GM12878 (cell line): Measurements from ENCODE around the gene KIF6. TPM values are rescaled to one million over a fixed set of nuclear protein-coding genes. Genes with fewer than 3 reads are reported as not detected.

Source experiments
- ATAC-seq: fragments of 200-7000 bp; cut with Tn5 transposase; 3 replicates; pipeline ENCODE4 v1.9.1; 2020; ENCODE audit warnings: mild to moderate bottlenecking, moderate library complexity
- BruUV-seq: library from RNA; stranded (reverse); fragments of 400-500 nt; replicated peaks from 2 replicates; lab custom pipeline; 2021; lab: Mats Ljungman, UMichigan
- CTCF ChIA-PET: fragments of 300-600 bp; sonication (Branson Sonifier 250); formaldehyde crosslinking; extraction: SDS; loops from one replicate; lab custom pipeline; 2021; ENCODE audit warnings: inconsistent platforms; lab: Yijun Ruan, JAX
- POLR2A ChIA-PET: fragments of 350-600 bp; formaldehyde crosslinking; extraction: SDS; loops from one replicate; lab custom pipeline; 2021; ENCODE audit warnings: inconsistent platforms; lab: Charles Lee
- RAD21 ChIA-PET: fragments of 300-600 bp; sonication (Branson Sonifier 250); formaldehyde crosslinking; loops from one replicate; lab custom pipeline; 2023; ENCODE audit warnings: antibody characterized with exemption; ENCODE audit not compliant: unreplicated experiment; lab: Charles Lee
- SMC1A ChIA-PET: fragments of 300-600 bp; sonication (Branson Sonifier 250); formaldehyde crosslinking; loops from one replicate; lab custom pipeline; 2023; ENCODE audit not compliant: unreplicated experiment, uncharacterized antibody; lab: Charles Lee
- DNase-seq: peaks from one replicate; pipeline ENCODE4 v3.0.0-alpha.2; 2011; ENCODE audit warnings: low read depth, low spot score
- FAIRE-seq: peaks from 3 replicates; lab custom pipeline; 2011; peaks lifted over from hg19 to GRCh38; lab: Jason Lieb, UNC
- H2AFZ ChIP-seq: 2 replicates; pipeline ENCODE4 v1.6.0; 2011; ENCODE audit warnings: low read depth, low read length, control low read depth; ENCODE audit not compliant: control insufficient read depth
- H3K27ac ChIP-seq: 2 replicates; pipeline ENCODE4 v1.5.1; 2011; ENCODE audit warnings: control low read depth; ENCODE audit not compliant: control insufficient read depth, insufficient read depth
- H3K27me3 ChIP-seq, 2 experiments: replicated peaks in 1 of 2; 2 replicates each; pipeline versions ENCODE4 v1.6.0 to v1.6.1; 2011; ENCODE audit warnings: low read length in 1 of 2; ENCODE audit not compliant: control insufficient read depth in 2 of 2, insufficient read depth in 2 of 2
- H3K36me3 ChIP-seq, 2 experiments: 2 replicates each; pipeline ENCODE4 v1.5.1; 2011; ENCODE audit warnings: low read length in 1 of 2; ENCODE audit not compliant: control insufficient read depth in 2 of 2, insufficient read depth in 2 of 2
- H3K4me1 ChIP-seq: 2 replicates; pipeline ENCODE4 v1.6.1; 2011; ENCODE audit warnings: mild to moderate bottlenecking, low read length, moderate library complexity, mixed read lengths; ENCODE audit not compliant: control insufficient read depth, insufficient read depth
- H3K4me2 ChIP-seq: 2 replicates; pipeline ENCODE4 v1.6.0; 2011; ENCODE audit warnings: control low read depth; ENCODE audit not compliant: control insufficient read depth, insufficient read depth
- H3K4me3 ChIP-seq: fragments of 200-600 bp; sonication (generic); 2 replicates; pipeline ENCODE4 v1.5.1; 2016
- H3K79me2 ChIP-seq: 2 replicates; pipeline ENCODE4 v1.6.0; 2011; ENCODE audit warnings: low read length; ENCODE audit not compliant: control insufficient read depth, insufficient read depth
- H3K9ac ChIP-seq: 2 replicates; pipeline ENCODE4 v1.8.0; 2011; ENCODE audit warnings: low read length, control low read depth, mixed read lengths; ENCODE audit not compliant: control insufficient read depth, insufficient read depth
- H3K9me3 ChIP-seq: replicated peaks from 3 replicates; pipeline ENCODE4 v1.5.1; 2011; ENCODE audit warnings: mild to moderate bottlenecking, low read length; ENCODE audit not compliant: control insufficient read depth, insufficient read depth
- H4K20me1 ChIP-seq: 2 replicates; pipeline ENCODE4 v1.6.0; 2011; ENCODE audit not compliant: control insufficient read depth, insufficient read depth
- BHLHE40 ChIP-seq, 2 experiments: fragments of 450-650 bp in 1 of 2; IDR thresholded peaks; 2 replicates each; pipeline ENCODE4 v1.6.1; 2011 to 2017; ENCODE audit warnings: low read depth in 2 of 2, borderline replicate concordance in 1 of 2, improper control_type of control experiment in 1 of 2, low read length in 1 of 2, mild to moderate bottlenecking in 1 of 2
- CBX3 ChIP-seq: fragments of 200-600 bp; sonication (generic); IDR thresholded peaks from 2 replicates; pipeline ENCODE4 v1.6.1; 2016; ENCODE audit warnings: low read depth, borderline replicate concordance
- CHD2 ChIP-seq: IDR thresholded peaks from 2 replicates; pipeline ENCODE4 v1.6.1; 2011; ENCODE audit warnings: low read depth, low read length, improper control_type of control experiment, borderline replicate concordance
- CREM ChIP-seq: IDR thresholded peaks from 2 replicates; pipeline ENCODE4 v1.6.1; 2014; ENCODE audit warnings: antibody characterized with exemption, low read depth
- EZH2 ChIP-seq: IDR thresholded peaks from 2 replicates; pipeline ENCODE4 v1.6.1; 2012; ENCODE audit warnings: low read depth, mild to moderate bottlenecking, control low read depth, inconsistent platforms, low read length, borderline replicate concordance; ENCODE audit not compliant: control insufficient read depth
- FOXK2 ChIP-seq: fragments of 450-650 bp; IDR thresholded peaks from 2 replicates; pipeline ENCODE4 v1.6.1; 2017; ENCODE audit warnings: mild to moderate bottlenecking, moderate library complexity
- JUNB ChIP-seq: IDR thresholded peaks from 2 replicates; pipeline ENCODE4 v1.6.1; 2016; ENCODE audit warnings: antibody characterized with exemption, mild to moderate bottlenecking
- LARP7 ChIP-seq: fragments of 450-650 bp; IDR thresholded peaks from 2 replicates; pipeline ENCODE4 v1.6.1; 2017; ENCODE audit warnings: mild to moderate bottlenecking
- MTA3 ChIP-seq: IDR thresholded peaks from 2 replicates; pipeline ENCODE4 v1.6.1; 2012; ENCODE audit warnings: low read length, inconsistent platforms, borderline replicate concordance
- PAX5 ChIP-seq: IDR thresholded peaks from 2 replicates; pipeline ENCODE4 v1.6.1; 2011; ENCODE audit warnings: low read depth, low read length, borderline replicate concordance
- PAX8 ChIP-seq: fragments of 450-650 bp; IDR thresholded peaks from 2 replicates; pipeline ENCODE4 v1.6.1; 2017; ENCODE audit warnings: mild to moderate bottlenecking, moderate library complexity
- RBBP5 ChIP-seq: fragments of 200-600 bp; sonication (generic); conservative IDR thresholded peaks from 2 replicates; pipeline ENCODE4 v1.6.1; 2016
- SIX5 ChIP-seq: IDR thresholded peaks from 2 replicates; pipeline ENCODE4 v1.6.1; 2011; ENCODE audit warnings: mild to moderate bottlenecking, low read depth, low read length, moderate library complexity; ENCODE audit not compliant: severe bottlenecking
- STAT3 ChIP-seq: IDR thresholded peaks from 2 replicates; pipeline ENCODE4 v1.6.1; 2011; ENCODE audit warnings: low read depth, low read length, improper control_type of control experiment
- SUPT20H ChIP-seq: IDR thresholded peaks from 2 replicates; pipeline ENCODE4 v1.6.1; 2011; ENCODE audit warnings: low read depth, mild to moderate bottlenecking, low read length, moderate library complexity, borderline replicate concordance; ENCODE audit not compliant: control insufficient read depth
- TAF1 ChIP-seq: IDR thresholded peaks from 2 replicates; pipeline ENCODE4 v1.6.1; 2011; ENCODE audit warnings: mild to moderate bottlenecking, low read depth, low read length, borderline replicate concordance
- ZNF622 ChIP-seq: fragments of 450-650 bp; IDR thresholded peaks from 2 replicates; pipeline ENCODE4 v1.6.1; 2017; ENCODE audit warnings: mild to moderate bottlenecking, inconsistent platforms
- WGBS: methylation state at CpG from one replicate; pipeline ENCODE4 v1.1.6; 2016; ENCODE audit warnings: low lambda C conversion rate; ENCODE audit not compliant: insufficient replicate concordance, insufficient coverage; ENCODE audit errors: missing lambda C conversion rate; 5-methylcytosine and 5-hydroxymethylcytosine counted together
- in situ Hi-C: fragments of 300-500 bp; cut with MboI; formaldehyde crosslinking; loops from 9 replicates; pipeline ENCODE4 v1.14.3; 2018; ENCODE audit warnings: mixed read lengths
- intact Hi-C: fragments of 100-400 bp; cut with micrococcal nuclease; formaldehyde crosslinking; loops from one replicate; pipeline ENCODE4 v1.14.2; 2022; ENCODE audit not compliant: unreplicated experiment
- polyA plus RNA-seq, 11 experiments: library from polyadenylated mRNA; depleted of rRNA in 4 of 11; unstranded in 6 of 11; stranded (reverse) in 5 of 11; fragments of >200 nt; fragmentation: Nextera tagmentation in 4 of 11; fragmentation: Illumina TruSeq in 1 of 11; extraction: Ambion mirVana in 4 of 11; extraction: Trizol in 1 of 11; gene quantifications; 1 replicate in 1 of 11; 2 replicates in 10 of 11; pipeline versions ENCODE4 v1.2.1 to v1.2.3, GENCODE V29; 2011 to 2016; ENCODE audit warnings: inconsistent platforms in 2 of 11, missing spikeins in 2 of 11, low read depth in 1 of 11
- total RNA-seq, 4 experiments: library from RNA; depleted of rRNA in 3 of 4; stranded (reverse); fragments of >200 nt in 3 of 4; fragmentation: Illumina TruSeq in 1 of 4; extraction: Trizol in 1 of 4; gene quantifications; 2 replicates each; pipeline versions ENCODE4 v1.2.1 to v1.2.3, GENCODE V29; 2013 to 2021
- TF ChIP-seq, protein P1 (sequence below): IDR thresholded peaks from 2 replicates; pipeline ENCODE4 v1.6.1; 2011; ENCODE audit warnings: borderline replicate concordance, low read depth, mild to moderate bottlenecking, moderate library complexity, low read length; ENCODE audit not compliant: insufficient read depth, poor library complexity, severe bottlenecking
- TF ChIP-seq, protein P2 (sequence below), 3 experiments: IDR thresholded peaks in 2 of 3; conservative IDR thresholded peaks in 1 of 3; 2 replicates each; pipeline ENCODE4 v1.5.1; 2011; ENCODE audit warnings: low read depth in 3 of 3, low read length in 3 of 3, mild to moderate bottlenecking in 3 of 3, control low read depth in 2 of 3, moderate library complexity in 2 of 3, inconsistent platforms in 1 of 3, mixed read lengths in 1 of 3; ENCODE audit not compliant: control insufficient read depth in 2 of 3, insufficient read depth in 1 of 3; ENCODE audit errors: extremely low read depth in 1 of 3

The KIF6 gene
- total and polyA plus RNA-seq, 10 of the 15 experiments (the other 5 are each of a cell fraction or from before 2014, with no cell fraction given) = 0.09 to 1.0 (median 0.28) TPM

DNA sequence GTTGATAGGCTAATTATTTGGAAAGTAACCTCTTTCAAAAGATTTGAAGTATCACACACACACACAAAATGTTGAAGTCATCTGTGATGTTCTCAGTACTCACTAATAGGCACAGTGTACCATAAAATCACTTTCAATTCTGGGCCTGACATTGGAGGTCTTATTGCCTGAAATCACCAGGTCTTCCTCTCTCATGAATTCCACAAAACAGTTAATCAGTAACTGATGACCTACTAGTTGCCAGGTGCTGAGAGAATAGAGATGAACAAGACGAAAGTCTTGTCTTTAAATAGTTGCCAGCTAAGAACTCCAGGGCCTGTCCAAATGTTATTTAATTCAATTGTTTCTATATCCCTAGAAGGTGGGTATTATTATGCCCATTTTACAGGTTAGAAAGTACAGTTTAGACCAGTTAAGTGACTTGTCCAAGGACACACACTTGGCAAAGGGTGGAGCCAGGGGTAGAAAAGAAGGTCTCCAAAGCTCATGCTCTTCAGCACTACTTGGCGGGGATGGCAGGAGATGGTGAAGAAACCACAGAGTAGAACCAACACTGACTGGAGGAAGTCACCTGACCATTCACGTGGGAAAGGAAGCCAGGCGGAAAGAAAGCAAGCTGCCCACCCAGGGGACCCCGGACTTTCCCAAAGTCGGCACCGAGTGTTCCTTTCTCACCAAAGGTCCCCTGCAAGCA, 116.4 kb downstream of the KIF6 start (continued):
- TF ChIP-seq PAX8 (no peak), EZH2 (no peak), CBX3 (no peak), LARP7 (peak; percentile 28; the same call in 1 of the 2 replicates), ZNF622 (no peak), STAT3 (no peak), SIX5 (no peak)

DNA sequence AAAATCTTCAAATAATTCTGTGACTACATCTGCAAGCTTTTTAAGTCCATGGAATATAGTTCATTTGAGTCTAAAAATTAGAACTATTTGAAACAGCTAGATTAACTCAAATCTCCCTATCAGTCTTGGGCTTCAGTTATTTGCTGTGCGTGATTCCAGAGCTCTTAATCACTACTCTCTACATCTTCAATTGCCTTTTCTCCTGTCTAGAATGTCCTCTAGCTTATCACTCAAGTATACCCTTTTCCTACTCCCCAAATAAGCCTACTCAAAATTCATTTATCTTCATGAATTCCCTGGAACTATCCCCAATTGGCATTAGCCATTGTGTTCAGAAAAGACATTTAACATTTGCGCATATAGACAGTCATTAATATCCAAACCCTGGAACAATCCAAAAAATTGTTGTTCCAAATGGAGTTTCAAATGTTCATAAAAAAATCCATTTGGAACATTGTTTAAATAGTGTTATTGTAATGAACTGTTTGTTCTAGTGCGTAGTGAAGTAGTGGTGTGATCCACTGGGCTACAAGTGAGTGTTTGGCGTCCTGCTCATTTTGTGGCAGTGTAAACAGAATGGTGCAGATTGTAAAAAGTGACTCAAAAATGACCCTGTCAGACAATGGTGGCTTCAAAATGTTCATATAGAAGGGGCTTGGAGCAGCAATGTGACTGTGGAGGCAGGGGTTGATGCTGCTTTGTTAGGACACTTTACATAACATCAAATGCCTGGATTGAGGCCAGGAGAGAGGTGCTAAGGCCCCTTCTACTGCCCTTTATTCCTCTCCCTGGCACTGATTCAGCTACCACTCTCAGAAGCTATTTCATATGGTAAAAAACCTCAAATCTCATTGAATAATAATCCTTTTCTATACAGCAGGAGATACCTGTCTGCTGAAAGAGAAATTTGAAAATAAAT, 122.3 kb downstream of the KIF6 start:
- FAIRE-seq (no peak), DNase-seq (no peak), ATAC-seq (no peak)
- no peaks in the 10 kb centered on the region for H3K9me3 ChIP-seq
- H2AFZ ChIP-seq = no peak overlapping the region
- H3K27me3 ChIP-seq = no peaks in the 10 kb centered on the region
- H3K4me1 ChIP-seq = no peaks in the 10 kb centered on the region
- intact Hi-C loops (loop anchor here (10.0 kb wide), 1 partner anchor 128 kb away; no protein-coding TSS in a partner anchor), in situ Hi-C loops (no loop called here)
- H3K9ac ChIP-seq = no peak overlapping the region
- no peaks in the 10 kb centered on the region for H4K20me1 ChIP-seq
- ChIA-PET POLR2A (interaction anchor here (1.1 kb wide), 1 partner anchor 36 kb away, joined by 3 read pairs; no protein-coding TSS in a partner anchor), CTCF (no interaction called here), RAD21 (no interaction called here), SMC1A (interaction anchor here (0.6 to 4.7 kb wide), 3 partner anchors 9 to 15 kb away, joined by 3 to 21 read pairs (median 3); no protein-coding TSS in a partner anchor)
- no peaks in the 10 kb centered on the region for H3K36me3 ChIP-seq
- WGBS = 69% methylated on average over 4 of the region's 4 CpGs
- H3K4me3 ChIP-seq = no peak overlapping the region
- no TSS peak for BruUV-seq
- no peaks in the 10 kb centered on the region for H3K79me2 ChIP-seq
- no peak overlapping the region for H3K4me2 ChIP-seq
- no peak overlapping the region for H3K27ac ChIP-seq
- no peak for TF ChIP-seq JUNB
- TF ChIP-seq BHLHE40 (IDR thresholded peaks at IDR 0.05; ENCODE audit: borderline replicate concordance in 1 of 2, low read depth in 2 of 2, low read length in 1 of 2) = no peak
- no peak for TF ChIP-seq TAF1
- TF ChIP-seq, protein P1, sequence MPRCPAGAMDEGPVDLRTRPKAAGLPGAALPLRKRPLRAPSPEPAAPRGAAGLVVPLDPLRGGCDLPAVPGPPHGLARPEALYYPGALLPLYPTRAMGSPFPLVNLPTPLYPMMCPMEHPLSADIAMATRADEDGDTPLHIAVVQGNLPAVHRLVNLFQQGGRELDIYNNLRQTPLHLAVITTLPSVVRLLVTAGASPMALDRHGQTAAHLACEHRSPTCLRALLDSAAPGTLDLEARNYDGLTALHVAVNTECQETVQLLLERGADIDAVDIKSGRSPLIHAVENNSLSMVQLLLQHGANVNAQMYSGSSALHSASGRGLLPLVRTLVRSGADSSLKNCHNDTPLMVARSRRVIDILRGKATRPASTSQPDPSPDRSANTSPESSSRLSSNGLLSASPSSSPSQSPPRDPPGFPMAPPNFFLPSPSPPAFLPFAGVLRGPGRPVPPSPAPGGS = no peak
- no peak for TF ChIP-seq RBBP5
- TF ChIP-seq, protein P2, sequence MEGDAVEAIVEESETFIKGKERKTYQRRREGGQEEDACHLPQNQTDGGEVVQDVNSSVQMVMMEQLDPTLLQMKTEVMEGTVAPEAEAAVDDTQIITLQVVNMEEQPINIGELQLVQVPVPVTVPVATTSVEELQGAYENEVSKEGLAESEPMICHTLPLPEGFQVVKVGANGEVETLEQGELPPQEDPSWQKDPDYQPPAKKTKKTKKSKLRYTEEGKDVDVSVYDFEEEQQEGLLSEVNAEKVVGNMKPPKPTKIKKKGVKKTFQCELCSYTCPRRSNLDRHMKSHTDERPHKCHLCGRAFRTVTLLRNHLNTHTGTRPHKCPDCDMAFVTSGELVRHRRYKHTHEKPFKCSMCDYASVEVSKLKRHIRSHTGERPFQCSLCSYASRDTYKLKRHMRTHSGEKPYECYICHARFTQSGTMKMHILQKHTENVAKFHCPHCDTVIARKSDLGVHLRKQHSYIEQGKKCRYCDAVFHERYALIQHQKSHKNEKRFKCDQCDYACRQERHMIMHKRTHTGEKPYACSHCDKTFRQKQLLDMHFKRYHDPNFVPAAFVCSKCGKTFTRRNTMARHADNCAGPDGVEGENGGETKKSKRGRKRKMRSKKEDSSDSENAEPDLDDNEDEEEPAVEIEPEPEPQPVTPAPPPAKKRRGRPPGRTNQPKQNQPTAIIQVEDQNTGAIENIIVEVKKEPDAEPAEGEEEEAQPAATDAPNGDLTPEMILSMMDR (IDR thresholded peaks at IDR 0.05 in 2 of 3, conservative IDR thresholded peaks at IDR 0.05 in 1 of 3; ENCODE audit: control insufficient read depth in 2 of 3, extremely low read depth in 1 of 3, insufficient read depth in 1 of 3, low read depth in 3 of 3, low read length in 3 of 3) = no peak
- TF ChIP-seq MTA3 = no peak
- no peak for TF ChIP-seq PAX5
- no peak for TF ChIP-seq CHD2
- no peak for TF ChIP-seq SUPT20H
- TF ChIP-seq FOXK2 = no peak
- TF ChIP-seq EZH2 = no peak
- TF ChIP-seq CREM = no peak
